GM12872 (cell line): ENCODE data around the gene ABCC10.

Source experiments
- TF ChIP-seq, protein P1 (sequence below): IDR thresholded peaks from 3 replicates; pipeline ENCODE4 v1.5.1; 2011; ENCODE audit warnings: low read depth, mild to moderate bottlenecking, low read length, moderate library complexity; ENCODE audit not compliant: insufficient read depth

The ABCC10 gene

DNA sequence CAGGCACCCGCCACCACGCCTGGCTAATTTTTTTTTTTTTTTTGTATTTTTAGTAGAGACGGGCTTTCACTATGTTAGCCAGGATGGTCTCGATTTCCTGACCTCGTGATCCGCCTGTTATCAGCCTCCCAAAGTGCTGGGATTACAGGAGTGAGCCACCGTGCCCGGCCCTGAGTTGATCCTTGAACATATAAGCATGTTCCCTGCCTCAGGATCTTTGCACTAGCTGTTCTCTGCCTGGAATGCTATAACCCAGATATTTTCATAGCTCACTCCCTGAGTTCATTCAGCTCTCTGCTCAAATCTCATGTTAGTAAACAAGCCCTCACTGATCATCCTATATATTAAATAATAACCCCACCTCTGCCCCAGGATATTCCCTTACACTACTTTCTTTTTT is 37.0 kb downstream of the ABCC10 start:
- TF ChIP-seq, protein P1, sequence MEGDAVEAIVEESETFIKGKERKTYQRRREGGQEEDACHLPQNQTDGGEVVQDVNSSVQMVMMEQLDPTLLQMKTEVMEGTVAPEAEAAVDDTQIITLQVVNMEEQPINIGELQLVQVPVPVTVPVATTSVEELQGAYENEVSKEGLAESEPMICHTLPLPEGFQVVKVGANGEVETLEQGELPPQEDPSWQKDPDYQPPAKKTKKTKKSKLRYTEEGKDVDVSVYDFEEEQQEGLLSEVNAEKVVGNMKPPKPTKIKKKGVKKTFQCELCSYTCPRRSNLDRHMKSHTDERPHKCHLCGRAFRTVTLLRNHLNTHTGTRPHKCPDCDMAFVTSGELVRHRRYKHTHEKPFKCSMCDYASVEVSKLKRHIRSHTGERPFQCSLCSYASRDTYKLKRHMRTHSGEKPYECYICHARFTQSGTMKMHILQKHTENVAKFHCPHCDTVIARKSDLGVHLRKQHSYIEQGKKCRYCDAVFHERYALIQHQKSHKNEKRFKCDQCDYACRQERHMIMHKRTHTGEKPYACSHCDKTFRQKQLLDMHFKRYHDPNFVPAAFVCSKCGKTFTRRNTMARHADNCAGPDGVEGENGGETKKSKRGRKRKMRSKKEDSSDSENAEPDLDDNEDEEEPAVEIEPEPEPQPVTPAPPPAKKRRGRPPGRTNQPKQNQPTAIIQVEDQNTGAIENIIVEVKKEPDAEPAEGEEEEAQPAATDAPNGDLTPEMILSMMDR = no peak

DNA sequence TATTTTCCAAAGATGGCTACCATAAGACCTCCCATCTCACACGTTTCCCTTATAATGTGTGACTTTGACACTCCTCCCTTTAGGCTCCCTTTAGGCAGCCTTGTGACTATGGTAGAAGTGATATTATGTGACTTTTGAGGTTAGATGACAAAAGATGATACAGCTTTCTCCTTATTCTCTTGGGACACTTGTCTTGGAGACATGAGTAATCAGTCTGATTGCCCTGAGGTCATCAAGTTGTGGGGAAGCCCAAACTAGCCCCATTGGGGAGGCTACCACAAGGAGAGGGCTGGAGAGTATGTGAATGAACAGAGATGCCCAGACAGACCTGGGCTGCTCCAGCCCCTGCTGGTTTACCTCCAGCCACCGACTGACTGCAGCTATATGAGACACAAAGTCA is 38.6 kb downstream of the ABCC10 start:
- TF ChIP-seq, protein P1 = no peak

DNA sequence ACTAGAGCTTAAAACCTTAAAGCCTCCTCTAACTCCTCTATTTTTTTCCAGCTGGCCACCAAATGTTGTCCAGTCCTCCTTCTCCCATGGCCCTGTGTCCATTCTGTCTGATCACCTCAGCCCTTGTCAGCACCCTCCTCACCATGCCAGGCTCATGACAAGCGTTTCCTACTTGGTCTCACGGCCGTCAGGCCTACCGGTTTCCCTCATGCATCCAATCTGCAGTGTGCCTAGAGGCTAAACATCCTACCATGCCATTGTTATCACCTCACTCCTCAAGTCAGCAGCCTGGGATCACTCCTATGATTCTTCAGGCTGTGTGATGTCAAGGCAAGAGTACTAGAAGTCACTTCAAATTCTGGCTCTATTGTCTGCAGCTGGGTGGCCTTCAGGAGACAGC is 40.4 kb downstream of the ABCC10 start:
- TF ChIP-seq, protein P1 = no peak

DNA sequence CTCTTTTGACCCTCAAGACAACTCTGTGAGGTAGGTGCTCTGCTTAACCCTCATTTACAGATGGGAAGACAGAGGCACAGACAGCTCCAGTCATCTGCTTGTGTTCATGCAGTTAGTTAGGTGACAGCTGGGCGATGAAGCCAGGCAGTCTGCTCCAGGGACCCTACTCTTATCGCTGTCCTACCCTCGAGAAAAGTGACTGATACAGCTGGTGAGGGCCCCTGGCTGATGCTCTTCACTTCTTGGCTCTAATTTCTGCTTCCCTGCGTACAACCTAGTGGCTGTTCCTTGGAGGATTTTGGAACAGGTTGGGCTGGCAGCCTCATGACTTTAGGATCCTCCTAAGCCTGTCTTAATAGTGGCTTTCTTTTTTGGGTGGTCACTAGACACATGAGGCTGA is 40.9 kb downstream of the ABCC10 start:
- TF ChIP-seq, protein P1 = no peak

DNA sequence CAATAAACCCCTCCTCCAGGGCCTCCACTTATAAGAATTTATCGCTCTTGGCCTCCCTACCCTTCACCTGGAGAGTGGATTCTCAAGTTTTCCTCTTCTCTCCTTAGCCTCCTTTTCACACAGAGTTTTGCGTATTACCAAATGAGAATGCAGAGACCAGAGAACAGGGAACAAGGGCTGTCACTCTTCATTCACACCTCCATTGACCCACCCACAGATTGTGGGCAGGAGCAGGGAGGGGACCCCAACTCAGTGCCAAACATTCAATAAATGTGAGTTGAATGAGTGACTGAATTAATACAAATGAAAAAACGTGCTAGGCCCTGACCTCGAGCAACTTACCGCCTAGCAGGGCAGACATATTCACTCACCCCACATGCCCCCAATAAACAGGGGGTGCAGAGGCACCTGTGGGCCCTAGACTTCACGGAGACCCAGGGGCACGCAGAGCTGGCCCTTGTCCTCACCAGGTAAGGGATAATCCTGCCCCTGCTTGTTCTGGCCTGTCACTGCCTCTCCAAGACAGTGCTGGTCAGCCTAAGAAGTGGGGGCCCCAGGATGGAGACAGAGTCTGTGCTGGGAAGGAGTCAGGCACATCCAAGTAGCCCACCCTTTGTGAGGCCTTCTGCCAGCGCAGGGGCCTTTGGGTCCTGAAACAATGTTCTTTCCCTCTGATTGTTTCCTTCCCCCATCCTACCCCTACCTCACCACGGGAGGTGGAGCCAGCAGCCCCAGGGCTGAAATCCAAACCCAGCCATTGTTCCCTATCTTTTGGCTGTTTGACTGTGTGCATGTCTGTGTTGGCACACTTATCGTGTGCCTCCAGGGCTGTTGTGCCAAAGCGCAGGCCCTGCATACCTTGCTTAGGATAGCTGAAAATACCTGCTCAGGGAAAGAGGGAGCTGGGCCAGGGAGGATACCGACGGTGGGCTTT is 41.7 kb downstream of the ABCC10 start:
- TF ChIP-seq, protein P1 = no peak

DNA sequence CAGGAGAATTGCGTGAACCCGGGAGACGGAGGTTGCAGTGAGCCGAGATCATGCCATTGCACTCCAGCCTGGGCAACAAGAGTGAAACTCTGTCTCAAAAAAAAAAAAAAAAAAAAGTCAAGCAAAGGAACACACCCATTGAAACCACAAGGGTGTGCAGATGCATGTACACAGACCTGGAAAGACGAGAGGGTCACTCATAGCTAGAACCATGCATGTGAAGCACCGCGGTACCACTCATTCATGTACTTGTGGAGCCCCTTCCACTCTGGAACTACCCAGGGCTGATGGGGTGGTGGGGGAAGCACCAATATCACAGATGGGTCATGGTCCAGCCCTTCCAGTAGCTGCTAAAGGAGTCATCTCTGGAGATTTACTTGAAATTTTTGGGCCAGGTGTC is 42.6 kb downstream of the ABCC10 start:
- TF ChIP-seq, protein P1 = no peak

DNA sequence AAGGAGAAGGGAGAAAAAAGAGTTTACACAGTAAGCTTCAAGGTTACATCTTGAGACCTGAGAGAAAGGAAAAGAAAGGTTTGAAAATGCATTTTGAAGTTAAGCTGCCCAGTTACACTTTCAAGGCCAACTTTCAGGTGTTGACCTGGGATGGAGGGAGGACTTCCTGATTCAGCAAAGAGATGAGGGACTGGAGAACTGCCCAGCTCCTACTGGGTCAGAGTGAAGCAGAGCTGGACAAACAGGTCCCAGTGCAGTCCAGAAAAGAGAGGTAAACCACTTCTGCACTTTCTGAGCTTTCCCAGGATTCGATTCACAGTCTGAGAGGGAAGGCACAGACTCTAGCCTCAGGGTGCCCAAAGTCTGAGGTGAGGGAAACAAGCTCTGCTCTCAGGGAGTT is 44.1 kb downstream of the ABCC10 start:
- TF ChIP-seq, protein P1 = no peak
